GM12878 (cell line): ENCODE data around the gene PRR23B. TPM values are rescaled to one million over a fixed set of nuclear protein-coding genes. Genes with fewer than 3 reads are reported as not detected.

Source experiments
- ATAC-seq: fragments of 200-7000 bp; cut with Tn5 transposase; 3 replicates; pipeline ENCODE4 v1.9.1; 2020; ENCODE audit warnings: mild to moderate bottlenecking, moderate library complexity
- BruUV-seq: library from RNA; stranded (reverse); fragments of 400-500 nt; replicated peaks from 2 replicates; lab custom pipeline; 2021; lab: Mats Ljungman, UMichigan
- CTCF ChIA-PET: fragments of 300-600 bp; sonication (Branson Sonifier 250); formaldehyde crosslinking; extraction: SDS; loops from one replicate; lab custom pipeline; 2021; ENCODE audit warnings: inconsistent platforms; lab: Yijun Ruan, JAX
- POLR2A ChIA-PET: fragments of 350-600 bp; formaldehyde crosslinking; extraction: SDS; loops from one replicate; lab custom pipeline; 2021; ENCODE audit warnings: inconsistent platforms; lab: Charles Lee
- RAD21 ChIA-PET: fragments of 300-600 bp; sonication (Branson Sonifier 250); formaldehyde crosslinking; loops from one replicate; lab custom pipeline; 2023; ENCODE audit warnings: antibody characterized with exemption; ENCODE audit not compliant: unreplicated experiment; lab: Charles Lee
- SMC1A ChIA-PET: fragments of 300-600 bp; sonication (Branson Sonifier 250); formaldehyde crosslinking; loops from one replicate; lab custom pipeline; 2023; ENCODE audit not compliant: unreplicated experiment, uncharacterized antibody; lab: Charles Lee
- DNase-seq: peaks from one replicate; pipeline ENCODE4 v3.0.0-alpha.2; 2011; ENCODE audit warnings: low read depth, low spot score
- FAIRE-seq: peaks from 3 replicates; lab custom pipeline; 2011; peaks lifted over from hg19 to GRCh38; lab: Jason Lieb, UNC
- H2AFZ ChIP-seq: 2 replicates; pipeline ENCODE4 v1.6.0; 2011; ENCODE audit warnings: low read depth, low read length, control low read depth; ENCODE audit not compliant: control insufficient read depth
- H3K27ac ChIP-seq: 2 replicates; pipeline ENCODE4 v1.5.1; 2011; ENCODE audit warnings: control low read depth; ENCODE audit not compliant: control insufficient read depth, insufficient read depth
- H3K27me3 ChIP-seq, 2 experiments: replicated peaks in 1 of 2; 2 replicates each; pipeline versions ENCODE4 v1.6.0 to v1.6.1; 2011; ENCODE audit warnings: low read length in 1 of 2; ENCODE audit not compliant: control insufficient read depth in 2 of 2, insufficient read depth in 2 of 2
- H3K36me3 ChIP-seq, 2 experiments: 2 replicates each; pipeline ENCODE4 v1.5.1; 2011; ENCODE audit warnings: low read length in 1 of 2; ENCODE audit not compliant: control insufficient read depth in 2 of 2, insufficient read depth in 2 of 2
- H3K4me1 ChIP-seq: 2 replicates; pipeline ENCODE4 v1.6.1; 2011; ENCODE audit warnings: mild to moderate bottlenecking, low read length, moderate library complexity, mixed read lengths; ENCODE audit not compliant: control insufficient read depth, insufficient read depth
- H3K4me2 ChIP-seq: 2 replicates; pipeline ENCODE4 v1.6.0; 2011; ENCODE audit warnings: control low read depth; ENCODE audit not compliant: control insufficient read depth, insufficient read depth
- H3K4me3 ChIP-seq: fragments of 200-600 bp; sonication (generic); 2 replicates; pipeline ENCODE4 v1.5.1; 2016
- H3K79me2 ChIP-seq: 2 replicates; pipeline ENCODE4 v1.6.0; 2011; ENCODE audit warnings: low read length; ENCODE audit not compliant: control insufficient read depth, insufficient read depth
- H3K9ac ChIP-seq: 2 replicates; pipeline ENCODE4 v1.8.0; 2011; ENCODE audit warnings: low read length, control low read depth, mixed read lengths; ENCODE audit not compliant: control insufficient read depth, insufficient read depth
- H3K9me3 ChIP-seq: replicated peaks from 3 replicates; pipeline ENCODE4 v1.5.1; 2011; ENCODE audit warnings: mild to moderate bottlenecking, low read length; ENCODE audit not compliant: control insufficient read depth, insufficient read depth
- H4K20me1 ChIP-seq: 2 replicates; pipeline ENCODE4 v1.6.0; 2011; ENCODE audit not compliant: control insufficient read depth, insufficient read depth
- EED ChIP-seq: sonication (generic); IDR thresholded peaks from 2 replicates; pipeline ENCODE4 v1.6.1; 2016; ENCODE audit warnings: antibody characterized with exemption, low read depth
- EP300 ChIP-seq, 2 experiments: fragments of 150-350 bp in 1 of 2; IDR thresholded peaks; 2 replicates each; pipeline ENCODE4 v1.6.1; 2011 to 2012; ENCODE audit warnings: low read depth in 2 of 2, low read length in 2 of 2, borderline replicate concordance in 1 of 2, improper control_type of control experiment in 1 of 2, inconsistent platforms in 1 of 2; ENCODE audit not compliant: control insufficient read depth in 1 of 2
- JUND ChIP-seq: IDR thresholded peaks from 2 replicates; pipeline ENCODE4 v1.6.1; 2012; ENCODE audit warnings: low read depth, mild to moderate bottlenecking, low read length, improper control_type of control experiment, moderate library complexity
- RAD51 ChIP-seq: fragments of 450-650 bp; IDR thresholded peaks from 2 replicates; pipeline ENCODE4 v1.6.1; 2016; ENCODE audit warnings: moderate library complexity, mild to moderate bottlenecking, inconsistent platforms
- WGBS: methylation state at CpG from one replicate; pipeline ENCODE4 v1.1.6; 2016; ENCODE audit warnings: low lambda C conversion rate; ENCODE audit not compliant: insufficient replicate concordance, insufficient coverage; ENCODE audit errors: missing lambda C conversion rate; 5-methylcytosine and 5-hydroxymethylcytosine counted together
- in situ Hi-C: fragments of 300-500 bp; cut with MboI; formaldehyde crosslinking; loops from 9 replicates; pipeline ENCODE4 v1.14.3; 2018; ENCODE audit warnings: mixed read lengths
- intact Hi-C: fragments of 100-400 bp; cut with micrococcal nuclease; formaldehyde crosslinking; loops from one replicate; pipeline ENCODE4 v1.14.2; 2022; ENCODE audit not compliant: unreplicated experiment
- polyA plus RNA-seq, 11 experiments: library from polyadenylated mRNA; depleted of rRNA in 4 of 11; unstranded in 6 of 11; stranded (reverse) in 5 of 11; fragments of >200 nt; fragmentation: Nextera tagmentation in 4 of 11; fragmentation: Illumina TruSeq in 1 of 11; extraction: Ambion mirVana in 4 of 11; extraction: Trizol in 1 of 11; gene quantifications; 1 replicate in 1 of 11; 2 replicates in 10 of 11; pipeline versions ENCODE4 v1.2.1 to v1.2.3, GENCODE V29; 2011 to 2016; ENCODE audit warnings: inconsistent platforms in 2 of 11, missing spikeins in 2 of 11, low read depth in 1 of 11
- total RNA-seq, 4 experiments: library from RNA; depleted of rRNA in 3 of 4; stranded (reverse); fragments of >200 nt in 3 of 4; fragmentation: Illumina TruSeq in 1 of 4; extraction: Trizol in 1 of 4; gene quantifications; 2 replicates each; pipeline versions ENCODE4 v1.2.1 to v1.2.3, GENCODE V29; 2013 to 2021
- TF ChIP-seq, protein P1 (sequence below): fragments of 450-650 bp; IDR thresholded peaks from 2 replicates; pipeline ENCODE4 v1.6.1; 2017; ENCODE audit warnings: mild to moderate bottlenecking

The PRR23B gene
- total and polyA plus RNA-seq, 10 of the 15 experiments (the other 5 are each of a cell fraction or from before 2014, with no cell fraction given): not detected

GRCh38 chr3:139062918-139063317 lies 42.2 kb upstream of the PRR23B start:
- in situ Hi-C loops (no loop called here), intact Hi-C loops (no loop called here)
- Histone ChIP-seq H3K36me3 (no peaks in the 10 kb centered on the region), H3K4me3 (no peak overlapping the region), H3K27ac (no peak overlapping the region), H3K9me3 (no peaks in the 10 kb centered on the region), H4K20me1 (no peaks in the 10 kb centered on the region), H3K27me3 (no peaks in the 10 kb centered on the region), H3K4me1 (no peaks in the 10 kb centered on the region), H3K9ac (no peak overlapping the region), H3K79me2 (no peaks in the 10 kb centered on the region), H3K4me2 (no peak overlapping the region), H2AFZ (no peak overlapping the region)
- DNase-seq (no peak), FAIRE-seq (no peak), ATAC-seq (no peak)
- BruUV-seq: no TSS peak
- ChIA-PET RAD21 (no interaction called here), SMC1A (interaction anchor here (0.8 kb wide), 1 partner anchor 107 kb away, joined by 3 read pairs; no protein-coding TSS in a partner anchor), CTCF (no interaction called here), POLR2A (no interaction called here)
- TF ChIP-seq EP300 (IDR thresholded peaks at IDR 0.05; ENCODE audit: borderline replicate concordance in 1 of 2, control insufficient read depth in 1 of 2, low read depth in 2 of 2, low read length in 2 of 2) (no peak), EED (no peak), RAD51 (no peak), JUND (no peak)
- TF ChIP-seq, protein P1, sequence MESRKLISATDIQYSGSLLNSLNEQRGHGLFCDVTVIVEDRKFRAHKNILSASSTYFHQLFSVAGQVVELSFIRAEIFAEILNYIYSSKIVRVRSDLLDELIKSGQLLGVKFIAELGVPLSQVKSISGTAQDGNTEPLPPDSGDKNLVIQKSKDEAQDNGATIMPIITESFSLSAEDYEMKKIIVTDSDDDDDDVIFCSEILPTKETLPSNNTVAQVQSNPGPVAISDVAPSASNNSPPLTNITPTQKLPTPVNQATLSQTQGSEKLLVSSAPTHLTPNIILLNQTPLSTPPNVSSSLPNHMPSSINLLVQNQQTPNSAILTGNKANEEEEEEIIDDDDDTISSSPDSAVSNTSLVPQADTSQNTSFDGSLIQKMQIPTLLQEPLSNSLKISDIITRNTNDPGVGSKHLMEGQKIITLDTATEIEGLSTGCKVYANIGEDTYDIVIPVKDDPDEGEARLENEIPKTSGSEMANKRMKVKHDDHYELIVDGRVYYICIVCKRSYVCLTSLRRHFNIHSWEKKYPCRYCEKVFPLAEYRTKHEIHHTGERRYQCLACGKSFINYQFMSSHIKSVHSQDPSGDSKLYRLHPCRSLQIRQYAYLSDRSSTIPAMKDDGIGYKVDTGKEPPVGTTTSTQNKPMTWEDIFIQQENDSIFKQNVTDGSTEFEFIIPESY: no peak
- WGBS: 0% methylated on average over 1 of the region's 1 CpG
